Measurements from ENCODE around the gene PDE3B.
"Not testable (repeated sequence)": the region's sequence is repeated elsewhere in the genome, so short reads cannot be mapped to it uniquely, and the experiment has no call there.

The PDE3B gene

GRCh38 chr11:14623036-14623435 is 20.6 kb upstream of the PDE3B start:
- Mint-ChIP-seq H3K36me3 (ENCODE audit: low read depth) (peaks cover 20% of the 10 kb centered on the region), H3K9me3 (peaks cover 4% of the 10 kb centered on the region), H3K27ac (no peak overlapping the region), H3K27me3 (ENCODE audit: low read depth, poor library complexity) (no peaks in the 10 kb centered on the region), H3K4me3 (no peak overlapping the region), H3K4me1 (no peaks in the 10 kb centered on the region)
- no peak for TF ChIP-seq CTCF (IDR thresholded peaks at IDR 0.05)
- DNase-seq = no peak

GRCh38 chr11:14625586-14626205 is 17.9 kb upstream of the PDE3B start:
- no peak overlapping the region for H3K4me3 Mint-ChIP-seq
- H3K36me3 Mint-ChIP-seq (ENCODE audit: low read depth) = peaks cover 20% of the 10 kb centered on the region
- peaks cover 6% of the 10 kb centered on the region for H3K9me3 Mint-ChIP-seq
- H3K27me3 Mint-ChIP-seq (ENCODE audit: low read depth, poor library complexity) = no peaks in the 10 kb centered on the region
- H3K4me1 Mint-ChIP-seq = no peaks in the 10 kb centered on the region
- no peak overlapping the region for H3K27ac Mint-ChIP-seq
- no peak for TF ChIP-seq CTCF (IDR thresholded peaks at IDR 0.05)
- DNase-seq = no peak

GRCh38 chr11:14626650-14627049 is 17.0 kb upstream of the PDE3B start:
- peaks cover 15% of the 10 kb centered on the region for H3K9me3 Mint-ChIP-seq
- H3K4me1 Mint-ChIP-seq = no peaks in the 10 kb centered on the region
- no peak overlapping the region for H3K27ac Mint-ChIP-seq
- no peak for TF ChIP-seq CTCF (IDR thresholded peaks at IDR 0.05)
- no peaks in the 10 kb centered on the region for H3K27me3 Mint-ChIP-seq (ENCODE audit: low read depth, poor library complexity)
- peaks cover 20% of the 10 kb centered on the region for H3K36me3 Mint-ChIP-seq (ENCODE audit: low read depth)
- H3K4me3 Mint-ChIP-seq = no peak overlapping the region
- no peak for DNase-seq

- not testable (repeated sequence) for H3K4me1 Mint-ChIP-seq; H3K4me3 Mint-ChIP-seq; H3K27ac Mint-ChIP-seq; DNase-seq; H3K27me3 Mint-ChIP-seq (ENCODE audit: low read depth, poor library complexity)
- peaks cover 35% of the 10 kb centered on the region for H3K9me3 Mint-ChIP-seq
- H3K36me3 Mint-ChIP-seq (ENCODE audit: low read depth) = peaks cover 34% of the 10 kb centered on the region
Observed at GRCh38 chr11:14633506-14634224, 9.9 kb upstream of the PDE3B start.

- Mint-ChIP-seq H3K4me3 (no peak overlapping the region), H3K4me1 (peaks cover under 1% of the 10 kb centered on the region), H3K9me3 (peaks cover 35% of the 10 kb centered on the region), H3K27ac (no peak overlapping the region), H3K36me3 (ENCODE audit: low read depth) (peaks cover 34% of the 10 kb centered on the region), H3K27me3 (ENCODE audit: low read depth, poor library complexity) (no peaks in the 10 kb centered on the region)
- no peak for DNase-seq
- no peak for TF ChIP-seq CTCF (IDR thresholded peaks at IDR 0.05)
Observed at GRCh38 chr11:14634813-14635212, 8.8 kb upstream of the PDE3B start.

GRCh38 chr11:14635546-14635945 is 8.1 kb upstream of the PDE3B start:
- DNase-seq = no peak
- TF ChIP-seq CTCF (IDR thresholded peaks at IDR 0.05) = no peak
- Mint-ChIP-seq H3K27ac (peak overlapping the region; percentile 68), H3K4me3 (no peak overlapping the region), H3K9me3 (peaks cover 35% of the 10 kb centered on the region), H3K36me3 (ENCODE audit: low read depth) (peaks cover 34% of the 10 kb centered on the region), H3K4me1 (peaks cover 4% of the 10 kb centered on the region), H3K27me3 (ENCODE audit: low read depth, poor library complexity) (no peaks in the 10 kb centered on the region)

Measured in nephron progenitor cell (in vitro differentiated cells).